Choroid plexus epithelial cell (primary cell): ENCODE measurements around the gene NOP14.

Experiments
- DNase-seq: peaks from one replicate; pipeline ENCODE4 v3.0.0-alpha.2; 2010; ENCODE audit warnings: low read depth
- H3K4me3 ChIP-seq: 2 replicates; pipeline ENCODE4 v1.5.1; 2011; ENCODE audit warnings: low read depth, mild to moderate bottlenecking, control low read depth, low read length, moderate library complexity
- TF ChIP-seq, protein P1 (sequence below): conservative IDR thresholded peaks from 2 replicates; pipeline ENCODE4 v1.5.1; 2011; ENCODE audit warnings: low read depth, mild to moderate bottlenecking, control low read depth, inconsistent platforms, low read length, moderate library complexity

NOP14 gene

DNA sequence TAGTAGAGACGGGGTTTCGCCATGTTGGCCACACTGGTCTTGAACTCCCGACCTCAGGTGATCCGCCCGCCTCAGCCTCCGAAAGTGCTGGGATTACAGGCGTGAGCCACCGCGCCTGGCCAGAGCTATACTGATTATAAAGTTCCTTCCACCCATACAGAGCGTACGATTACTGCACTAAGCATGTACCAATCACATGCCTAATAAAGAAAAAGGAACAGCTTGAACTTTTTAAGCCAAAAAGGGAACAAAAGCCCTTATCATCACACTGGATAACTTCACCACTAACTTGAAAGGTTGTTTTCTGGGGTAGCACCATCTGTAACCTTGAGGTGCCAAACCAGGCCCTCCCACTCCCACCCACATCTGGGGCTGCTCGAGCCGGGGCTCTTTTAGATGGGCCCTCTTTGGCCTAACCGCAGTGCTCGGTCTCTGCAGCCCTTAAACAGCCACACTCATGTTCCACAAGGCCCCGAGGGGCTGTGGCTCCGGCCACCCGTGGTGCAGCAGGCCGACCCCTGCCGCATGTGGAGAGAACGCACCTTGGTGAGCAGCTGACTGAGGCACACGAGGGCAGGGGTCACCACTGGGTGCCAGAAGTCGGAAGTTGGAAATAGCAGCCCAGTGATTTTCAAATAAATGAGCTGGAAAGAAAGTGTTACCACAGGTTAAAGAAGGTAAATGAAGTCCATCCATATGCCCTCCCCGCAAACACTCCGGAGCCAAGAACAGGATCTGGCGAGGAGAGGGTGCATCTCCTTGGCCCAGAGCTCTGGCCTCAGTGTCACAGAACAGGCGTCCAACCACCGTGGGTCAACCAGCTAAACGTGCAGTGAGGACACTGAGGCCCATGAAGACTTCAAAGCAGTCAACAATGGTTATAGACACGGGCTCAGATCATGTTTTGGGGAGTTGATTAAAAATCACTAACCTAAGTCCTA is 18.4 kb downstream of the NOP14 start:
- no peak for DNase-seq
- TF ChIP-seq, protein P1, sequence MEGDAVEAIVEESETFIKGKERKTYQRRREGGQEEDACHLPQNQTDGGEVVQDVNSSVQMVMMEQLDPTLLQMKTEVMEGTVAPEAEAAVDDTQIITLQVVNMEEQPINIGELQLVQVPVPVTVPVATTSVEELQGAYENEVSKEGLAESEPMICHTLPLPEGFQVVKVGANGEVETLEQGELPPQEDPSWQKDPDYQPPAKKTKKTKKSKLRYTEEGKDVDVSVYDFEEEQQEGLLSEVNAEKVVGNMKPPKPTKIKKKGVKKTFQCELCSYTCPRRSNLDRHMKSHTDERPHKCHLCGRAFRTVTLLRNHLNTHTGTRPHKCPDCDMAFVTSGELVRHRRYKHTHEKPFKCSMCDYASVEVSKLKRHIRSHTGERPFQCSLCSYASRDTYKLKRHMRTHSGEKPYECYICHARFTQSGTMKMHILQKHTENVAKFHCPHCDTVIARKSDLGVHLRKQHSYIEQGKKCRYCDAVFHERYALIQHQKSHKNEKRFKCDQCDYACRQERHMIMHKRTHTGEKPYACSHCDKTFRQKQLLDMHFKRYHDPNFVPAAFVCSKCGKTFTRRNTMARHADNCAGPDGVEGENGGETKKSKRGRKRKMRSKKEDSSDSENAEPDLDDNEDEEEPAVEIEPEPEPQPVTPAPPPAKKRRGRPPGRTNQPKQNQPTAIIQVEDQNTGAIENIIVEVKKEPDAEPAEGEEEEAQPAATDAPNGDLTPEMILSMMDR = no peak
- H3K4me3 ChIP-seq = no peak overlapping the region

DNA sequence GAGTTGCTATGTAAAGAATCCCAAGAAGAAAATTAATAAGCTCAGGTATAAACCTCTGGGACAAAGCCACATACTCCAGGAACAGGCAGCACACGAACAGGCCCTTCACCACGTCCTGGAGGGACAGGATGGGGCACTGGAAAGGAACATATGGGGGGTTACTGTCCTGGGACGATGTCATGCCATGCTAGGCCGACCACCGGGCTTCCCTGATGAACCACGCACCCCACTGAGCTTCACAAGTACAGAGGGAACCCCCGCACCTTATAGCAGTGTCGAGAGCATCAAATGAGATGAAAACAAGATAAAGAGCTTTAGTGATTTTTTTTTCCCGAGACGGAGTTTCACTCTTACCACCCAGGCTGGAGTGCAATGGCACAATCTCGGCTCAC is 19.1 kb downstream of the NOP14 start:
- DNase-seq = no peak
- TF ChIP-seq, protein P1 = no peak
- no peak overlapping the region for H3K4me3 ChIP-seq

DNA sequence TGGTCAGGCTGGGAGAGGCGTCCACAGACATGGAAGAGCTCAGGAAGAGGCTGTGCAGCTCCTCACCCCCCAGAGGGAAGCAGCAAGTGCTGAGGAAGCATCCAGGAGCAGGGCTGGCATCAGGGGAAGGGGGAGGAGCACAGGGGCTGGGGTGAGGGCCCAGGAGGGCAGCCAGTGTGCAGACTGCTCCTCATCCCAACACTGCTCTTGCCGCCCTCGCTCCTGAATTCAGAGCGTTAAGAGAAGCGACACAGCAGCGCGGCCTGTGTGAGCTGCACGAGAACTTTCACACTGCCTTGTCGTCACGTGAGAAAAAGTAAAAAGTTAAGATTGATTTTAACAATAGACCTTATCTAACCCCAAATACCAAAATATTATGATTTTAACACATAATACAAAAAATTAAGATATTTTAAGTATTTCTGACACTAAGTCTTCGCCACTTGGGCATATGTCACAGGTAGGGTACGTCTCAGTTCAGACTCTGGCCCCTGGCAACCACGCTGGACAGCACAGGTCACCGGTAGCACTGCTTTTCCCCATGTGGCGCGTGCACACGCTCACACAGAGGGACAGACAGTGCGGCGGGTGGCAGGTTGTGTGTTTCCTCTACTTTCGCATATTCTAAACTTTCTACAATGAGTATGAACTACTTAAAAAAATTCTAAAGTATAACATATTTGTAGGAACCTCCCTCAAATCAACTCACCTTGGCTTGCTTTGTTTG is 19.7 kb downstream of the NOP14 start:
- TF ChIP-seq, protein P1 = no peak
- H3K4me3 ChIP-seq = no peak overlapping the region
- DNase-seq = no peak

DNA sequence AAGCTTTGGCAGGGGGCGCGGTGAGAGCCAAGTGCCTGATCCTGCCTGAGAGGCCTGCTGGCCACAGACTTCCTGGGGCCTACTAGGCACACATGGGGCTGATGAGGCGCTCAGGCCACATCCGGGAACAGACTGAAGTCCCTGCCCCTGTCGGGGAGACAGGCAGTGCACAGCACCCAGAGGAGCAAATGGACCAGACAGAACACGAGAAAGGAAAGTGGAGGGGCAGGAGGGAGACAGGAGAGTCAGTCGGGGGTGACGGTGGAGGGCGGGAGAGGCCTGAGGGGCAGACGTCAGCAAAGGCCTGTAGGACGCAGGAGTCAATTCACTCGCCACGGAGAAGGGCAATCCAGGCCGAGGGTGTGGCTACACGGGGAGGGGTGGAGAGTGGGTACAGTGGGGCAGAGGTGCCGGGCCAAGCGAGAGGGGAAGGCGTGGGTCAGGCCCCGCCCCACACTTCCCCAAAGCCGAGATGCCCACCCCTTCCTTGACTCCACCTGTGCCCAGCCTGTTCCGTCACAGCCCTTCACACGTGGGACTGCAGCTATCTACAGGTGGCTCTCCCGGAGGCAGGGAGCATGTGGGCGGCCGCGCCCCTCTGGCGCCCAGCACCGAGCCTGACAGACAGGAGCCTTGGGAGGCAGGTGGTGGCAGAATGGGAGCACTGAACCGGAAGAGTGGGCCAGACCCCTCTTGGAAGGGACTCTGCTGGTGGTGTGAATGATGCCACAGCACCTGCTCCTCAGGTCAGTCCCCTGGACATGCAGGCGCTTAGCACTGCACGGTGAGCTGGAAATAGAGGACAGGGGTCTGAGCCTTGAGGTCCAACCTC is 20.5 kb downstream of the NOP14 start:
- DNase-seq = no peak
- no peak overlapping the region for H3K4me3 ChIP-seq
- TF ChIP-seq, protein P1 = no peak

DNA sequence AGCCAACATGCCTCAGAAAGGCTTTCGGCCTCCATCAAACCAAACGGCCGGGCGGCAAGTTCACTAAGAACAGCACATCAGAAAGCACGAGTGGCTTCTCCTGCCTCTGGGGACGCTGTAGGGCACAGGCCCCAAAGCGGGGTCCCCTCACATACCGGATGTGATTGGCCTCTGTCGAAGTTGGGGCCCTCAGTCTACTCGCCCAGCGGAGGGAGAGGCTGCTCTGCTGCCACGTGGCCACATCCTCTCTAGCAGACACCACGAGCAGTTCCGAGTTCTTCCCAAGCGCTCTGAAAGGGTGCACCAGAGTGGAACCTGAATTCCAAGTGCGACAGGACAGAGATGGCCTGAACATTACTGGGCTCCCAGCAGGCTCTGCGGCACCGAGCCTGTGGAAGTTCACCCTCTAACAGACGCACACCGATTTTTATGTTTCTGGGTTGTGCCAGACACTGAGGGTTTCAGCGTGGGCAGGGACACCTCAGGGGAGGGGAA is 21.1 kb downstream of the NOP14 start:
- no peak for DNase-seq
- TF ChIP-seq, protein P1 = no peak
- no peak overlapping the region for H3K4me3 ChIP-seq

DNA sequence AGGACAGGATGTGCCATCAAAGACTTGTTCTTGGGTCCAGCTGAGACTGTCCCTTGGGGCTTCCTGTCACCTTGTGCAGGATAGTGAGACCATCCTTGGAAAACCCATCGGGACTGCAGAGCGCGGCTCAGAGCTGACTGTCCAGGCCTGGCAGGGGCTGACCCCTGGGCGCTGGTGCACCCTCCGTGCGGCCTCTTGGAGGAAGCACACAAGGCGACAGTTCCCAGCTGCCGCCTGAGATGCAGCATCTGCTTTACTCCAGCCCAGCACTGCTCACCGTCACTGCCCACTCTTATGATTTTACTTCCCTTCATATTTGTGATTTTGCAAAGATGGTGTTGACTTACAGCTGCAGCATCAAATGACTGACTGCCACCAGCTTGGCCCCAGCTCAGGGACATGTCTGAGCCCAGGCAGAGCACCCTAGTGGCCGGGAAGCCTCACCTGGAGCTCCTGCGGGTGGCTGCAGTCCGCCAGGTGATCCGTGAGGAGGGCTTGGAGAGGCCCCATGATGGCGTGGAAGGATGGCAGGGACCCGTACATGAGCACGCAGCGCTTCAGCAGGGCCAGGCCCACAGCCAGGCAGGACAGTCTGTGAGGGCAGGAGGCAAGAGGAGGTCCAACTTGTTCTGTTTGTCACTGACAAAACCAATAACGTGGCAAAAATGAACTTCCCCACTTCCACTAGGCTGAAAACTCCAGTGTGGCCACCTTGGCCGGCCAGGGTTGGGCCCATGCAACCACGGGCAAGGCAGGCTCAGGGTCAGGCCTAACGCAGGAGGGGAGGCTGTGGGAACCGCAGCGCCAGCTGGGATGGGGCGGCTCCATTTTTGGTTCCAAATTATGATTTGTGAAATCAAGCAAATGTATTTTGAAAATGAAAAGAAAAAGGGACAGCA is 21.8 kb downstream of the NOP14 start:
- no peak overlapping the region for H3K4me3 ChIP-seq
- TF ChIP-seq, protein P1 = no peak
- no peak for DNase-seq
